ENCODE measurements around the gene MAP7D3.
"Not testable (repeated sequence)": the region's sequence is repeated elsewhere in the genome, so short reads cannot be mapped to it uniquely, and the experiment has no call there.

MAP7D3 gene

GRCh38 chrX:136170139-136170800 is 80.9 kb downstream of the MAP7D3 start:
- no peak for DNase-seq

GRCh38 chrX:136168929-136169735 is 82.1 kb downstream of the MAP7D3 start:
- no peak for DNase-seq

- not testable (repeated sequence) for DNase-seq
These were observed 83.2 kb downstream of the MAP7D3 start for GRCh38 chrX:136167989-136168388.

GRCh38 chrX:136166221-136166855 is 84.9 kb downstream of the MAP7D3 start:
- DNase-seq, result no peak

- DNase-seq, result no peak
These were observed 85.8 kb downstream of the MAP7D3 start for GRCh38 chrX:136165406-136165805.

- DNase-seq, result no peak
These were observed 87.5 kb downstream of the MAP7D3 start for GRCh38 chrX:136163689-136164088.

Measured in activated CD4-positive, alpha-beta T cell treated with anti-CD3 and anti-CD28 coated beads for 48 hours (primary cell).